DOHH2 (cell line): ENCODE measurements around the gene PCDHB6.
"Not testable (repeated sequence)": the region's sequence is repeated elsewhere in the genome, so short reads cannot be mapped to it uniquely, and the experiment has no call there.

Source experiments
- EZH2phosphoT487 ChIP-seq: fragments of 200-600 bp; sonication (generic); IDR thresholded peaks from 2 replicates; pipeline ENCODE4 v1.6.1; 2017; ENCODE audit warnings: borderline replicate concordance, mild to moderate bottlenecking, antibody characterized with exemption, low read length, moderate library complexity, mixed read lengths
- TF ChIP-seq, protein P1 (sequence below): fragments of 200-600 bp; sonication (generic); IDR thresholded peaks from one replicate; pipeline ENCODE4 v1.5.1; 2014; ENCODE audit warnings: antibody characterized with exemption, mild to moderate bottlenecking, low read depth, low read length; ENCODE audit not compliant: poor library complexity, severe bottlenecking

DNA sequence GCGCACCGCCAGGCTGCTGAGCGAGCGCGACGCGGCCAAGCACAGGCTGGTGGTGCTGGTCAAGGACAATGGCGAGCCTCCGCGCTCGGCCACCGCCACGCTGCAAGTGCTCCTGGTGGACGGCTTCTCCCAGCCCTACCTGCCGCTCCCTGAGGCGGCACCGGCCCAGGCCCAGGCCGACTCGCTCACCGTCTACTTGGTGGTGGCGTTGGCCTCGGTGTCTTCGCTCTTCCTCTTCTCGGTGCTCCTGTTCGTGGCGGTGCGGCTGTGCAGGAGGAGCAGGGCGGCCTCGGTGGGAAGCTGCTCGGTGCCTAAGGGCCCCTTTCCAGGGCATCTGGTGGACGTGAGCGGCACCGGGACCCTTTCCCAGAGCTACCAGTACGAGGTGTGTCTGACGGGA, 51.8 kb downstream of the PCDHB6 start:
- TF ChIP-seq, protein P1, sequence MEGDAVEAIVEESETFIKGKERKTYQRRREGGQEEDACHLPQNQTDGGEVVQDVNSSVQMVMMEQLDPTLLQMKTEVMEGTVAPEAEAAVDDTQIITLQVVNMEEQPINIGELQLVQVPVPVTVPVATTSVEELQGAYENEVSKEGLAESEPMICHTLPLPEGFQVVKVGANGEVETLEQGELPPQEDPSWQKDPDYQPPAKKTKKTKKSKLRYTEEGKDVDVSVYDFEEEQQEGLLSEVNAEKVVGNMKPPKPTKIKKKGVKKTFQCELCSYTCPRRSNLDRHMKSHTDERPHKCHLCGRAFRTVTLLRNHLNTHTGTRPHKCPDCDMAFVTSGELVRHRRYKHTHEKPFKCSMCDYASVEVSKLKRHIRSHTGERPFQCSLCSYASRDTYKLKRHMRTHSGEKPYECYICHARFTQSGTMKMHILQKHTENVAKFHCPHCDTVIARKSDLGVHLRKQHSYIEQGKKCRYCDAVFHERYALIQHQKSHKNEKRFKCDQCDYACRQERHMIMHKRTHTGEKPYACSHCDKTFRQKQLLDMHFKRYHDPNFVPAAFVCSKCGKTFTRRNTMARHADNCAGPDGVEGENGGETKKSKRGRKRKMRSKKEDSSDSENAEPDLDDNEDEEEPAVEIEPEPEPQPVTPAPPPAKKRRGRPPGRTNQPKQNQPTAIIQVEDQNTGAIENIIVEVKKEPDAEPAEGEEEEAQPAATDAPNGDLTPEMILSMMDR: not testable (repeated sequence)
- TF ChIP-seq EZH2phosphoT487: not testable (repeated sequence)
